Mesenchymal stem cell (in vitro differentiated cells and primary cell): ENCODE data around the gene PARP16.

Experiments used
- DNase-seq: peaks from one replicate; pipeline ENCODE4 v3.0.0-alpha.2; 2013
- H2AFZ ChIP-seq: one replicate; pipeline ENCODE4 v1.6.1; 2013; ENCODE audit warnings: low read depth, mild to moderate bottlenecking, control low read depth, inconsistent platforms, low read length, moderate library complexity
- H2AK5ac ChIP-seq: 2 replicates; pipeline ENCODE4 v1.6.1; 2013; ENCODE audit warnings: low read length, moderate library complexity, mild to moderate bottlenecking, inconsistent platforms; ENCODE audit not compliant: severe bottlenecking
- H2BK120ac ChIP-seq: one replicate; pipeline ENCODE4 v1.6.1; 2013; ENCODE audit warnings: low read depth, mild to moderate bottlenecking, inconsistent platforms, low read length, moderate library complexity
- H2BK12ac ChIP-seq, 2 experiments: one replicate each; pipeline ENCODE4 v1.6.1; 2013; ENCODE audit warnings: inconsistent platforms in 2 of 2, low read length in 2 of 2, mild to moderate bottlenecking in 2 of 2, moderate library complexity in 2 of 2, control low read depth in 1 of 2
- H2BK15ac ChIP-seq: one replicate; pipeline ENCODE4 v1.6.1; 2013; ENCODE audit warnings: mild to moderate bottlenecking, low read depth, inconsistent platforms; ENCODE audit not compliant: poor library complexity, severe bottlenecking
- H2BK5ac ChIP-seq: 2 replicates; pipeline ENCODE4 v1.6.1; 2013; ENCODE audit warnings: low read depth, mild to moderate bottlenecking, low read length, control low read depth, inconsistent platforms; ENCODE audit not compliant: poor library complexity, severe bottlenecking
- H3K14ac ChIP-seq, 2 experiments: one replicate each; pipeline ENCODE4 v1.6.1; 2013; ENCODE audit warnings: inconsistent platforms in 2 of 2, low read length in 2 of 2, control low read depth in 1 of 2, mild to moderate bottlenecking in 1 of 2, moderate library complexity in 1 of 2
- H3K18ac ChIP-seq, 2 experiments: one replicate each; pipeline ENCODE4 v1.6.1; 2013; ENCODE audit warnings: inconsistent platforms in 2 of 2, low read length in 2 of 2, control low read depth in 1 of 2, low read depth in 1 of 2, mild to moderate bottlenecking in 1 of 2
- H3K23ac ChIP-seq, 2 experiments: one replicate each; pipeline ENCODE4 v1.6.1; 2013; ENCODE audit warnings: inconsistent platforms in 2 of 2, low read length in 2 of 2, mild to moderate bottlenecking in 2 of 2, moderate library complexity in 2 of 2, control low read depth in 1 of 2
- H3K27ac ChIP-seq: 2 replicates; pipeline ENCODE4 v1.5.1; 2013; ENCODE audit warnings: mild to moderate bottlenecking, moderate library complexity, low read length, control low read depth, inconsistent platforms; ENCODE audit not compliant: poor library complexity, severe bottlenecking
- H3K27me3 ChIP-seq, 2 experiments: 2 replicates each; pipeline versions ENCODE4 v1.6.1 to v1.7.0; 2013; ENCODE audit warnings: low read length in 2 of 2, mild to moderate bottlenecking in 2 of 2, moderate library complexity in 2 of 2, control low read depth in 1 of 2, inconsistent platforms in 1 of 2; ENCODE audit not compliant: control insufficient read depth in 1 of 2, insufficient read depth in 1 of 2
- H3K36me3 ChIP-seq, 2 experiments: 2 replicates each; pipeline versions ENCODE4 v1.6.1 to v1.7.0; 2013; ENCODE audit warnings: low read length in 2 of 2, control low read depth in 1 of 2, inconsistent platforms in 1 of 2, low read depth in 1 of 2, mild to moderate bottlenecking in 1 of 2; ENCODE audit not compliant: insufficient read depth in 2 of 2, control insufficient read depth in 1 of 2
- H3K4ac ChIP-seq, 2 experiments: one replicate each; pipeline ENCODE4 v1.6.1; 2013; ENCODE audit warnings: inconsistent platforms in 2 of 2, low read length in 2 of 2, mild to moderate bottlenecking in 2 of 2, moderate library complexity in 2 of 2, control low read depth in 1 of 2, low read depth in 1 of 2
- H3K4me1 ChIP-seq: 2 replicates; pipeline ENCODE4 v1.6.1; 2013; ENCODE audit warnings: low read depth, low read length, control low read depth; ENCODE audit not compliant: control insufficient read depth, insufficient read depth
- H3K4me2 ChIP-seq: 2 replicates; pipeline ENCODE4 v1.6.1; 2013; ENCODE audit warnings: low read length, mild to moderate bottlenecking, inconsistent platforms; ENCODE audit not compliant: poor library complexity, severe bottlenecking
- H3K4me3 ChIP-seq, 2 experiments: 2 replicates each; pipeline versions ENCODE4 v1.5.1 to v1.7.0; 2013; ENCODE audit warnings: low read length in 2 of 2, mild to moderate bottlenecking in 2 of 2, control low read depth in 1 of 2, low read depth in 1 of 2; ENCODE audit not compliant: insufficient read depth in 1 of 2
- H3K79me1 ChIP-seq: replicated peaks from 2 replicates; pipeline ENCODE4 v1.6.1; 2013; ENCODE audit warnings: mild to moderate bottlenecking, control low read depth, low read length, inconsistent platforms; ENCODE audit not compliant: poor library complexity, severe bottlenecking
- H3K9ac ChIP-seq: 2 replicates; pipeline ENCODE4 v1.7.0; 2013; ENCODE audit warnings: mild to moderate bottlenecking, low read length, moderate library complexity
- H3K9me3 ChIP-seq: 2 replicates; pipeline ENCODE4 v1.7.0; 2013; ENCODE audit warnings: mild to moderate bottlenecking, low read length; ENCODE audit not compliant: control insufficient read depth
- H4K8ac ChIP-seq: one replicate; pipeline ENCODE4 v1.6.1; 2013; ENCODE audit warnings: inconsistent platforms, mild to moderate bottlenecking, low read length, moderate library complexity
- H4K91ac ChIP-seq: one replicate; pipeline ENCODE4 v1.6.1; 2013; ENCODE audit warnings: mild to moderate bottlenecking, low read length, inconsistent platforms
- WGBS: methylation state at CpG from one replicate; pipeline ENCODE4 v1.1.7; 2013; ENCODE audit warnings: mixed read lengths; 5-methylcytosine and 5-hydroxymethylcytosine counted together

PARP16 gene

GRCh38 chr15:65266469-65266868 lies 20.2 kb downstream of the PARP16 start:
- H2BK15ac ChIP-seq, result no peak overlapping the region
- no peak overlapping the region for H3K23ac ChIP-seq
- H2BK5ac ChIP-seq, result no peak overlapping the region
- H3K9me3 ChIP-seq, result no peaks in the 10 kb centered on the region
- H3K4me2 ChIP-seq, result no peak overlapping the region
- H2BK120ac ChIP-seq, result no peak overlapping the region
- 98% methylated on average over 5 of the region's 5 CpGs for WGBS
- peak overlapping the region in 1 of 2 experiments; percentile 76 for H2BK12ac ChIP-seq
- peaks cover 6% of the 10 kb centered on the region for H3K4me1 ChIP-seq
- no peak overlapping the region for H3K18ac ChIP-seq
- H4K91ac ChIP-seq, result no peak overlapping the region
- H3K36me3 ChIP-seq, result peaks cover 8 to 14% of the 10 kb centered on the region in 2 experiments
- no peak overlapping the region for H3K9ac ChIP-seq
- DNase-seq, result no peak
- peak overlapping the region; percentile 68 for H4K8ac ChIP-seq
- no peak overlapping the region for H2AFZ ChIP-seq
- no peaks in the 10 kb centered on the region for H3K27me3 ChIP-seq
- no peak overlapping the region for H3K4ac ChIP-seq
- H3K79me1 ChIP-seq, result peaks cover 5% of the 10 kb centered on the region
- H3K27ac ChIP-seq, result no peak overlapping the region
- H3K4me3 ChIP-seq, result no peak overlapping the region
- H3K14ac ChIP-seq, result no peak overlapping the region
- H2AK5ac ChIP-seq, result no peak overlapping the region

DNA sequence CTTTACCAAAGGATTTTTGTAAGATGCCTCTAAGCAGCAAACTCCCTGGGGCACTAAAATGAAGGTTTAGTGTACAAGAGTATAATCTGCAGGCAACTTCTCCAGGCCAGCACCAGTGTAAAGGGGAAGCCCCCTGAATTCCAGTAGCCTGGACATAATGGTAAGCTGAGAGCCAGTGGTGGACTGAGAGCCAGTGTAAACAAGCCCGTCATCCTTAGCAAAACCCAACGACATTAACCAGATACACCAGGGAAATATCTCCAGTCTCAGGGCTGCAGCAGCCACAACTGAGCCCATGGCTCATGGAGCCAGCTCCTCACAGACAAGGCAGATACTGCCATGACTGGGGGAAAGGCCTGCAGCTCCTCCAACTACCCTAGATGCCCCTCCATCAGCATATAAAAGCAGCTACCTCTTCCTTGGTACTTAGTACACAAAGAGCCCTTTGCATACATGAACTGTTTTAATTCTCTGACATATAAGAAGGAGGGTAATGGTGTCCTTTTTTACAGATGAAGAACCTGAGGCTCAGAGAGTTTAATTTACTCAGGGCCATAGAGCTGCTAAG lies 21.7 kb downstream of the PARP16 start:
- DNase-seq, result peak; percentile 87
- Histone ChIP-seq H3K4me1 (peaks cover 4% of the 10 kb centered on the region), H2BK12ac (peak overlapping the region in 1 of 2 experiments; percentile 84), H3K23ac (no peak overlapping the region), H4K8ac (no peak overlapping the region), H3K9ac (no peak overlapping the region), H2BK5ac (no peak overlapping the region), H3K4me3 (no peak overlapping the region), H2AK5ac (peak overlapping the region; percentile 19), H2AFZ (no peak overlapping the region), H3K27ac (no peak overlapping the region), H2BK15ac (no peak overlapping the region), H3K36me3 (peaks cover 15 to 22% of the 10 kb centered on the region in 2 experiments), H3K79me1 (peaks cover 5% of the 10 kb centered on the region), H3K14ac (no peak overlapping the region), H2BK120ac (no peak overlapping the region), H4K91ac (no peak overlapping the region), H3K9me3 (no peaks in the 10 kb centered on the region), H3K4ac (no peak overlapping the region), H3K18ac (no peak overlapping the region), H3K27me3 (no peaks in the 10 kb centered on the region), H3K4me2 (no peak overlapping the region)
- WGBS, result 13% methylated on average over 2 of the region's 2 CpGs

DNA sequence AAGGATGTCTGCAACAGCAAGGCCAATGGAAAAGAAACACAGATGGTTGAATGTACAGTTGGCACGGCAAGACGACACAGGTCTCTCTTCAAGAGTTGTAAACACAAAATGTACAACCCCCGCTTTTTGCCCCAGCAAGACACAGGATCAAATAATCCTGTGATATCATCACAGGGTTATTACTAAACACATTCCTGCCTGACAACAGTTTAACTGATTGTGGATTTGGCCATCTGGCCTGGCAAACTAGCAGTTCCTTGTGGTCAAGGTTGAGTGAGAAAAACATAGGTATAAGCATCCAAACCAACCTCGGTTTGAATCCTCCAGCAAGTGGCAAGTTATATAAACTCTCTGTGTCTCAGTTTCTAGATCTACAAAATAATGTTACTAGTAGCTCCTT lies 23.4 kb downstream of the PARP16 start:
- H2AFZ ChIP-seq, result no peak overlapping the region
- H4K8ac ChIP-seq, result no peak overlapping the region
- H4K91ac ChIP-seq, result no peak overlapping the region
- peaks cover 3% of the 10 kb centered on the region for H3K79me1 ChIP-seq
- no peaks in the 10 kb centered on the region for H3K27me3 ChIP-seq
- H2AK5ac ChIP-seq, result no peak overlapping the region
- H2BK12ac ChIP-seq, result no peak overlapping the region
- no peak overlapping the region for H3K27ac ChIP-seq
- no peak overlapping the region for H3K4me3 ChIP-seq
- H3K9me3 ChIP-seq, result no peaks in the 10 kb centered on the region
- no peak overlapping the region for H2BK15ac ChIP-seq
- no peak overlapping the region for H2BK120ac ChIP-seq
- H3K4me2 ChIP-seq, result no peak overlapping the region
- H3K18ac ChIP-seq, result no peak overlapping the region
- H3K36me3 ChIP-seq, result peaks cover 15 to 27% of the 10 kb centered on the region in 2 experiments
- H2BK5ac ChIP-seq, result no peak overlapping the region
- no peak overlapping the region for H3K14ac ChIP-seq
- no peak overlapping the region for H3K9ac ChIP-seq
- peak overlapping the region in 1 of 2 experiments; percentile 17 for H3K4ac ChIP-seq
- 88% methylated on average over 2 of the region's 4 CpGs for WGBS
- DNase-seq, result no peak
- H3K4me1 ChIP-seq, result peaks cover 4% of the 10 kb centered on the region
- H3K23ac ChIP-seq, result no peak overlapping the region

- Histone ChIP-seq H2AFZ (no peak overlapping the region), H3K4me2 (no peak overlapping the region), H3K36me3 (peaks cover 15 to 25% of the 10 kb centered on the region in 2 experiments), H3K14ac (no peak overlapping the region), H2BK12ac (no peak overlapping the region), H4K91ac (no peak overlapping the region), H3K23ac (no peak overlapping the region), H2BK5ac (no peak overlapping the region), H2BK120ac (no peak overlapping the region), H2AK5ac (no peak overlapping the region), H3K18ac (no peak overlapping the region), H3K27me3 (no peaks in the 10 kb centered on the region), H3K4me1 (peaks cover 4% of the 10 kb centered on the region), H4K8ac (no peak overlapping the region), H3K4ac (no peak overlapping the region), H2BK15ac (no peak overlapping the region), H3K79me1 (no peaks in the 10 kb centered on the region), H3K9ac (no peak overlapping the region), H3K9me3 (no peaks in the 10 kb centered on the region), H3K27ac (no peak overlapping the region), H3K4me3 (no peak overlapping the region)
- 69% methylated on average over 1 of the region's 6 CpGs for WGBS
- no peak for DNase-seq
These were observed 25.7 kb downstream of the PARP16 start for GRCh38 chr15:65260968-65261367.
